Dedifferentiated amniotic fluid mesenchymal stem cell (primary cell): ENCODE data around the gene PDE4B.

ENCODE experiments used
- DNase-seq: peaks from one replicate; pipeline ENCODE4 v3.0.0-alpha.2; 2016; ENCODE audit errors: extremely low spot score

PDE4B gene

GRCh38 chr1:66422804-66423203 lies 630.1 kb downstream of the PDE4B start:
- no peak for DNase-seq
